HG03575 (cell line): Measurements from ENCODE around the gene SERTAD4.

Experiments used
- ATAC-seq: cut with Tn5 transposase; IDR thresholded peaks from one replicate; pipeline ENCODE4 v1.9.1; 2021; ENCODE audit not compliant: unreplicated experiment, insufficient number of reproducible peaks, low FRiP score; ENCODE audit errors: extremely low read depth

SERTAD4 gene

DNA sequence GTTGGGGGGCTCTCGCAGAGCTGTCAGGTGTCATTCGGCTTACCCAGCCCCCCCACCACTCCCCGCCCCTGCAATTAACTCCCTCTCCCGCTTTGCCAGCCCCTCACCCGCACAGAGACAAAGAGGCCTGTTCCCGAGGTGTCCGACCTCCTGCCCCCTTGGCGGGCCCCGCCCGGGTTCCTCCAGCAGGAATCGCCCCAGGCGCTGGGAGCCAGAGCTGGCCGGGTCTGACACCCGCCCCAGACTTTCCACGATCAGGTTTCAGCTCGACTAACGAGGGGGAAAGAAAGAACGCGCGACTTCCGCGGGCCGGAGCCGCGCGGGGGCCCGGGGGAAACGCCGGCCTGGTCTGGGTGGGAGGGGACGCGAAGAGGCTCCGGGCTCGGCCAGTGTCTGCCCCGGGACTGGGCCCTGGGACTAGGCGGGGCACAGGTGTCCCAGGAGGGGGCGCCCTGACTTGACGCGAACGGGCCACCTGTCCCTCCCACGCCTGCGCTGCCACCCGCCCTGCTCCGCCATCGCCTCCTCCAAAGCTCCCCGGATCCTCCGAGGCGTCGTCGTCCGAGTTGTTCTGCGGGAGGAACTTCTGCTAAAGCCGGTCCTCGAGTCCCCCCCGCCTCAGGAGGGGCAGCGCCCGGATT is 59.8 kb downstream of the SERTAD4 start:
- ATAC-seq, result no peak

GRCh38 chr1:210293171-210293607 is 60.6 kb downstream of the SERTAD4 start:
- no peak for ATAC-seq

- no peak for ATAC-seq
These were observed 62.6 kb downstream of the SERTAD4 start for GRCh38 chr1:210294999-210295745.
